Measurements from ENCODE around the gene HPS3.

GRCh38 chr3:149128821-149129220, 617 bp upstream of the HPS3 start:
- TF ChIP-seq POLR2A (IDR thresholded peaks at IDR 0.05; ENCODE audit: low read length): no peak
- TF ChIP-seq GATA1 (IDR thresholded peaks at IDR 0.05; ENCODE audit: low read depth, low read length): no peak

All from erythroblast (primary cell).